Stimulated activated CD8-positive, alpha-beta memory T cell treated with anti-CD3 and anti-CD28 coated beads, Interleukin-4, amount 100 ng/mL, for 24 hours (primary cell): ENCODE results near the gene CD34.

Experiments used
- DNase-seq: peaks from one replicate; pipeline ENCODE4 v3.0.0-alpha.2; 2020; ENCODE audit warnings: low read depth

Gene CD34

GRCh38 chr1:207852576-207853371, 58.2 kb downstream of the CD34 start:
- DNase-seq = no peak

- DNase-seq = no peak
Measured at GRCh38 chr1:207851696-207852095, 59.2 kb downstream of the CD34 start.

GRCh38 chr1:207850621-207851407, 60.1 kb downstream of the CD34 start:
- DNase-seq = no peak

GRCh38 chr1:207849646-207850045, 61.3 kb downstream of the CD34 start:
- no peak for DNase-seq

GRCh38 chr1:207849016-207849415, 61.9 kb downstream of the CD34 start:
- no peak for DNase-seq

GRCh38 chr1:207848234-207848633, 62.7 kb downstream of the CD34 start:
- no peak for DNase-seq

GRCh38 chr1:207847116-207847515, 63.8 kb downstream of the CD34 start:
- DNase-seq = no peak

GRCh38 chr1:207845109-207845508, 65.8 kb downstream of the CD34 start:
- DNase-seq = no peak

GRCh38 chr1:207844371-207844770, 66.6 kb downstream of the CD34 start:
- no peak for DNase-seq

- DNase-seq = no peak
Measured at GRCh38 chr1:207842506-207842905, 68.4 kb downstream of the CD34 start.

- DNase-seq = no peak
Measured at GRCh38 chr1:207841901-207842300, 69.0 kb downstream of the CD34 start.

GRCh38 chr1:207841293-207841692, 69.6 kb downstream of the CD34 start:
- no peak for DNase-seq

- DNase-seq = no peak
Measured at GRCh38 chr1:207840380-207840779, 70.5 kb downstream of the CD34 start.

- DNase-seq = no peak
Measured at GRCh38 chr1:207839083-207839413, 71.9 kb downstream of the CD34 start.

- no peak for DNase-seq
Measured at GRCh38 chr1:207838156-207839082, 72.5 kb downstream of the CD34 start.

GRCh38 chr1:207837673-207838072, 73.3 kb downstream of the CD34 start:
- no peak for DNase-seq

GRCh38 chr1:207836591-207837347, 74.2 kb downstream of the CD34 start:
- no peak for DNase-seq

GRCh38 chr1:207835958-207836357, 75.0 kb downstream of the CD34 start:
- DNase-seq = no peak

- no peak for DNase-seq
Measured at GRCh38 chr1:207833956-207834660, 76.8 kb downstream of the CD34 start.

GRCh38 chr1:207833381-207833780, 77.5 kb downstream of the CD34 start:
- no peak for DNase-seq

- no peak for DNase-seq
Measured at GRCh38 chr1:207832796-207833195, 78.1 kb downstream of the CD34 start.
